Heart right ventricle (tissue), 16 donors: Measurements from ENCODE around the gene HLTF. TPM values are rescaled to one million over a fixed set of nuclear protein-coding genes. Genes with fewer than 3 reads are reported as not detected.
A peak's percentile ranks its signal among the peaks of the same experiment; 100 is the strongest.

ENCODE experiments used
- ATAC-seq, 8 donors: fragments of 200-7000 bp; cut with Tn5 transposase; one replicate each; pipeline ENCODE4 v1.9.1; 2020; ENCODE audit warnings: mild to moderate bottlenecking in 8 of 8, moderate library complexity in 8 of 8, moderate number of reproducible peaks in 1 of 8
- DNase-seq, 2 donors: peaks; one replicate each; pipeline ENCODE4 v3.0.0-alpha.2; 2020
- H3K27ac ChIP-seq, 10 donors: fragments of 200-600 bp; sonication (generic) in 2 of 10; one replicate each; pipeline versions ENCODE4 v1.5.0 to v1.8.0; 2020 to 2022; ENCODE audit warnings: mild to moderate bottlenecking in 3 of 10
- H3K27me3 ChIP-seq, 7 donors: fragments of 200-600 bp; one replicate each; pipeline ENCODE4 v1.8.0; 2021 to 2022; ENCODE audit warnings: mild to moderate bottlenecking in 2 of 7
- H3K36me3 ChIP-seq, 9 donors: fragments of 200-600 bp; sonication (generic) in 1 of 9; one replicate each; pipeline versions ENCODE4 v1.5.0 to v1.8.0; 2020 to 2022; ENCODE audit warnings: mild to moderate bottlenecking in 2 of 9
- H3K4me1 ChIP-seq, 9 donors: fragments of 200-600 bp; sonication (generic) in 1 of 9; one replicate each; pipeline versions ENCODE4 v1.5.0 to v1.8.0; 2020 to 2022; ENCODE audit warnings: mild to moderate bottlenecking in 4 of 9
- H3K4me3 ChIP-seq, 10 donors: fragments of 200-600 bp; sonication (generic) in 2 of 10; one replicate each; pipeline versions ENCODE4 v1.5.0 to v1.8.0; 2020 to 2022; ENCODE audit warnings: mild to moderate bottlenecking in 7 of 10, moderate library complexity in 2 of 10
- H3K9me3 ChIP-seq, 11 donors: fragments of 200-600 bp in 10 of 11; sonication (generic) in 2 of 11; one replicate each; pipeline versions ENCODE4 v1.5.0 to v1.8.0; 2013 to 2022; ENCODE audit warnings: mild to moderate bottlenecking in 2 of 11, control low read depth in 1 of 11, moderate library complexity in 1 of 11
- WGBS, 2 donors: extraction: QIAGEN DNeasy Blood & Tissue Kit; methylation state at CpG; one replicate each; pipeline ENCODE4 v1.1.7; 2013; ENCODE audit warnings: inconsistent platforms in 1 of 2; 5-methylcytosine and 5-hydroxymethylcytosine counted together
- intact Hi-C, 10 donors: fragments of 100-400 bp; cut with DNase I; formaldehyde crosslinking; loops; one replicate each; pipeline versions ENCODE4 v1.11.1 to v1.14.2; 2022
- polyA plus RNA-seq, 2 donors: library from polyadenylated mRNA; stranded (reverse); fragments of 200-250 nt; gene quantifications; one replicate each; pipeline ENCODE4 v1.2.3, GENCODE V29; 2013
- total RNA-seq, 10 donors: library from RNA; stranded (reverse); fragmentation: NEBNext Ultra II Directional in 3 of 10; extraction: Animal tissue kit (Norgen Biotek cat#: 25700) in 3 of 10; gene quantifications; one replicate each; pipeline versions ENCODE4 v1.2.1 to v1.2.4, GENCODE V29; 2021 to 2023
- TF ChIP-seq, protein P1 (sequence below), 9 donors: fragments of 200-600 bp; sonication (generic) in 2 of 9; IDR thresholded peaks; one replicate each; pipeline versions ENCODE4 v1.5.0 to v1.8.0; 2021 to 2022; ENCODE audit warnings: antibody characterized with exemption in 9 of 9, mild to moderate bottlenecking in 5 of 9, moderate library complexity in 1 of 9
- donor health status: Arrhythmogenic right ventricular cardiomyopathy.
- donor health status: ischemic (EF 13 %, LVEDD 7.1; RV severe dilation, severe dysfunction).
- donor health status: healthy with polysubstance abuse.
- donor health status: DM: no; HTN: yes; CAD: no.
- donor health status: DM: no; HTN: no; CAD: no.
- donor health status: ischemic (EF 25% LVEDD 6.9; RV normal size, moderate dysfunction).
- donor health status: ischemic (EF 25% LVEDD 5.7; RV mildly dilated, moderate dysfunction).
- donor health status: healthy.
- donor health status: DM: yes; HTN: yes; CAD: no.
- donor health status: Ischemic cardiomyopathy.
- donor health status: ischemic (EF 35%, LVEDD 5.7; RV mildly dilated, moderate dysfunction).
- donor health status: nonischemic (EF 11% LVEDD 7.7; RV severe dilation, severe dysfunction).
- donor health status: DM: yes; HTN: yes; CAD: no.
- donor health status: PGD.
- donor health status: ischemic (EF 29% LVEDD 5.4; RV normal size, mild dysfunction).
- donor health status: nonischemic (EF 23%, LVEDD 6.1; RV moderate dilation, normal function).

Gene HLTF
- total and polyA plus RNA-seq, 12 donors = 4.5 to 38.6 (median 26.0) TPM

DNA sequence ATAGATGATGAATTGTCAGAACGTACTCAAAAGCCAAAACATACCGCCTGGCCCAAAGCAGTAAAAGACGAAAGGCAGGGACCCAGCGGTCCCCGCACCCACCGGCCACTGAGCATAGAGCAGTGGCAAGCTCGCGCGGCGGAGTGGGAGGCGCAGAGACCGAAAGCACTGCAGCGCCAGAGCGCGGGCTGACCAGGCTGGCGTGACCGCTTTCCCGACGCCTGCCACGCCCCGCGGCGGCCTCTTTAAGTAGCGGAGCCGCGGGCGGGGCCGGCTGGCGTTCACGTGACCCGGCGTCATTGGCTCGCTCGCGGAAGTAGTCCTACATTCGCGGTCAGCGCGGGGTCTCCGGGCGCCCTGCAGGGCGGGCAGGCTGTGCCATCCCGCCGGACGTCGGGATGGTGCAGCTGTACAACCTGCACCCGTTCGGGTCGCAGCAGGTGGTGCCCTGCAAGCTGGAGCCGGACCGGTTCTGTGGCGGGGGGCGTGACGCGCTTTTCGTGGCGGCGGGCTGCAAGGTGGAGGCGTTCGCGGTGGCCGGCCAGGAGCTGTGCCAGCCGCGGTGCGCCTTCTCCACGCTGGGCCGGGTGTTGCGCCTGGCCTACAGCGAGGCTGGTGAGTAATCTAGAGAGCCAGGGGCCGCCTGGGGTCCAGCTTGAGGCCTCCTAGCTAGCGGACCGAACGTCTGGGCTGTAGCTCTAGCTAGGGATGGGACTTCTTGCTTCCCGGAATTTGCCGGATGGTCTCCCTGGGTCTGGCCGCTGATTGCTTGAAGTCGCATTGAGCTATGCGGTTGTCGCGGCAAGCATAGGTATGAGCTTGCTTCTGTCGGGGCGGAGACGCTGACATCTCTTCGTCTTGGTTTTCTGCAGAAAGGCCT lies 43.2 kb upstream of the HLTF start, which contains the start of gene HPS3:
TSS of gene HPS3 (plus strand) at position 313 of the 880 bp plus-strand sequence. CDS start at position 399, 86 bp downstream.
- no peaks in the 10 kb centered on the region for H3K27me3 ChIP-seq
- peak; percentile 98 to 99 (median 99) for ATAC-seq
- WGBS, 2 donors = 0 to 1% methylated on average over 83 to 84 of the region's 84 CpGs
- peaks cover 0 to 38% (median 30%) of the 10 kb centered on the region in 9 donors for H3K4me1 ChIP-seq
- DNase-seq = peak; percentile 89 to 92
- no peaks in the 10 kb centered on the region for H3K36me3 ChIP-seq
- no peaks in the 10 kb centered on the region for H3K9me3 ChIP-seq
- intact Hi-C loops = loop anchor here in 7 of 10 donors (2.0 to 10.0 kb wide), 6 partner anchors 143 to 375 kb away; partner anchors contain the start of gene TM4SF4 (in 1 of the 7)
- peak within 1 kb of the TSS; percentile 42 to 99 (median 88) for H3K4me3 ChIP-seq
- peak within 1 kb of the TSS; percentile 19 to 90 (median 84) for H3K27ac ChIP-seq
- TF ChIP-seq, protein P1, sequence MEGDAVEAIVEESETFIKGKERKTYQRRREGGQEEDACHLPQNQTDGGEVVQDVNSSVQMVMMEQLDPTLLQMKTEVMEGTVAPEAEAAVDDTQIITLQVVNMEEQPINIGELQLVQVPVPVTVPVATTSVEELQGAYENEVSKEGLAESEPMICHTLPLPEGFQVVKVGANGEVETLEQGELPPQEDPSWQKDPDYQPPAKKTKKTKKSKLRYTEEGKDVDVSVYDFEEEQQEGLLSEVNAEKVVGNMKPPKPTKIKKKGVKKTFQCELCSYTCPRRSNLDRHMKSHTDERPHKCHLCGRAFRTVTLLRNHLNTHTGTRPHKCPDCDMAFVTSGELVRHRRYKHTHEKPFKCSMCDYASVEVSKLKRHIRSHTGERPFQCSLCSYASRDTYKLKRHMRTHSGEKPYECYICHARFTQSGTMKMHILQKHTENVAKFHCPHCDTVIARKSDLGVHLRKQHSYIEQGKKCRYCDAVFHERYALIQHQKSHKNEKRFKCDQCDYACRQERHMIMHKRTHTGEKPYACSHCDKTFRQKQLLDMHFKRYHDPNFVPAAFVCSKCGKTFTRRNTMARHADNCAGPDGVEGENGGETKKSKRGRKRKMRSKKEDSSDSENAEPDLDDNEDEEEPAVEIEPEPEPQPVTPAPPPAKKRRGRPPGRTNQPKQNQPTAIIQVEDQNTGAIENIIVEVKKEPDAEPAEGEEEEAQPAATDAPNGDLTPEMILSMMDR (IDR thresholded peaks at IDR 0.05) = peak in 4 of 9 donors; percentile 4 to 24 (median 21)

DNA sequence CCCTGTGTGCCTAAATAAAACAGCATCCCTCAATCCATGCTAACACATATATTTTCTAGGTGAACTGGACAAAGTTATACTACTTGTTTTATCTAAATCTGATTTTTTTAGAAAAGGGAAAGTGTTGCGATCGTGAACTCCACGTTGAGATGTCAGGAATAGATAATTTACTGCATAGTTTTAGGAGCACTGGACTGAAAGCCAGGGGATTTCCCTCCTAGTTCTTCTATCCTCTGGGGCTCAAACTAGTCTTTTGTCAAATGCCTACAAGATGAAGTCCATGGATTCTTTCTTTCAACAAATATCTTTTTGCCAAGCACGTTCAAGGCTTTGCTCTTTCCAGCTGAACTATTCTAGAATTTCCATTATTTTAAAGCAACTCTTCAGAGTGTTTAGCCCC lies 42.5 kb upstream of the HLTF start:
- intact Hi-C loops = loop anchor here in 7 of 10 donors (2.0 to 10.0 kb wide), 6 partner anchors 144 to 376 kb away; partner anchors contain the start of gene TM4SF4 (in 1 of the 7)
- H3K27me3 ChIP-seq = no peaks in the 10 kb centered on the region
- no peak for DNase-seq
- peak overlapping the region; percentile 42 to 99 (median 88) for H3K4me3 ChIP-seq
- H3K9me3 ChIP-seq = no peaks in the 10 kb centered on the region
- H3K36me3 ChIP-seq = no peaks in the 10 kb centered on the region
- peaks cover 0 to 32% (median 27%) of the 10 kb centered on the region in 9 donors for H3K4me1 ChIP-seq
- H3K27ac ChIP-seq = peak overlapping the region in 9 of 10 donors; percentile 60 to 90 (median 84)
- TF ChIP-seq, protein P1 (IDR thresholded peaks at IDR 0.05) = no peak
- ATAC-seq = peak in 3 of 8 donors; percentile 5 to 12 (median 6)
- 8 to 16% methylated on average over 4 of the region's 4 CpGs for WGBS, 2 donors

DNA sequence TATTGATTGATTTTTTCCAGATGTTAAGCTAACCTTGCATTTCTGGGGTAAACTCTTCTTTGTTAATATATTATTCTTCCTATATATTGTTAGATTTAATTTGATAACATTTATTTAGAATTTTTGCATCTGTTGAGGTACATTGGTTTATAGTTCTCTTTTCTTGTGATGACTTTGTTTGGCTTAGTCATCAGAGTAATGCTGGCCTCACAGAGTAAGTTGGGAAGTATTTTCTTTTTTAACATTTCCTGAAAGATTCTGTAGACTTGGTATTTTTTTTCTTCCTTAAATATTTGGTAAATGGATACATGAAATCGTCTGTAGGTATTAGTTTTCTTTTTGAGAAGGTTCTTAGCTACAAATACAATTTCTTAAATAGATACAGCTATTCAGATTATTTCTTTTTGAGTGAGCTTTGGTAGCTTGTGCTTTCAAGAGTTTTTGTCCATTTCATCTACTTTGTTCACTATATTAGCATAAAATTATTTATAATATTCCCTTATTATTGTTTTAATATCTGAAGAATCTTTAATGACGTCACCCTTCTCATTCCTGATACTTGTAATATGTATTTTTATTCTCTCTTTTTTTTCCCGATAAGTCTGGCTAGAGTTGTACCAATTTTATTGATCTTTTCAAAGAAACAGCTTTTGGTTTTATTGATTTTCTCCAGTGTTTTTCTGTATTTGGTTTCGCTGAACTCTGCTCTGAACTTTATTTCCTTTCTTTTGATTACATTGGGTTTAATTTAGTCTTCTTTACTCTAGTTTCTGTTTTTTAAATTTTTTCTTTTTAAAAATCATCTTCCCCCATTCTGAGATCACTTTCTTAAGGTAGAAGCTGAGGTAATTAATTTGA lies 36.6 kb upstream of the HLTF start:
- Histone ChIP-seq H3K4me3 (no peak overlapping the region), H3K36me3 (no peaks in the 10 kb centered on the region), H3K9me3 (no peaks in the 10 kb centered on the region), H3K4me1 (peaks cover 0 to 5% (median 0%) of the 10 kb centered on the region in 9 donors), H3K27ac (no peak overlapping the region), H3K27me3 (no peaks in the 10 kb centered on the region)
- WGBS, 2 donors = 89 to 93% methylated on average over 4 of the region's 4 CpGs
- TF ChIP-seq, protein P1 (IDR thresholded peaks at IDR 0.05) = no peak
- ATAC-seq = no peak
- DNase-seq = no peak
- intact Hi-C loops = loop anchor here in 7 of 10 donors (5.0 to 10.0 kb wide), 6 partner anchors 158 to 382 kb away; partner anchors contain the start of gene TM4SF4 (in 1 of the 7)
